Measurements from ENCODE around the gene STIM1.

- TF ChIP-seq POLR2A (IDR thresholded peaks at IDR 0.05; ENCODE audit: low read depth, low read length) = no peak
- TF ChIP-seq POLR2AphosphoS5 (IDR thresholded peaks at IDR 0.05; ENCODE audit: low read depth, low read length) = no peak
- TF ChIP-seq TAF1 (IDR thresholded peaks at IDR 0.05; ENCODE audit: borderline replicate concordance, low read depth, low read length) = no peak
These were observed 18.4 kb downstream of the STIM1 start for GRCh38 chr11:3873712-3874349.

Data from GM12892 (cell line).